DOHH2 (cell line): ENCODE results near the gene TMCC1.

Source experiments
- CTCF ChIP-seq: fragments of 200-600 bp; sonication (generic); IDR thresholded peaks from one replicate; pipeline ENCODE4 v1.5.1; 2014; ENCODE audit warnings: antibody characterized with exemption, mild to moderate bottlenecking, low read depth, low read length; ENCODE audit not compliant: poor library complexity, severe bottlenecking
- EZH2phosphoT487 ChIP-seq: fragments of 200-600 bp; sonication (generic); IDR thresholded peaks from 2 replicates; pipeline ENCODE4 v1.6.1; 2017; ENCODE audit warnings: borderline replicate concordance, mild to moderate bottlenecking, antibody characterized with exemption, low read length, moderate library complexity, mixed read lengths

DNA sequence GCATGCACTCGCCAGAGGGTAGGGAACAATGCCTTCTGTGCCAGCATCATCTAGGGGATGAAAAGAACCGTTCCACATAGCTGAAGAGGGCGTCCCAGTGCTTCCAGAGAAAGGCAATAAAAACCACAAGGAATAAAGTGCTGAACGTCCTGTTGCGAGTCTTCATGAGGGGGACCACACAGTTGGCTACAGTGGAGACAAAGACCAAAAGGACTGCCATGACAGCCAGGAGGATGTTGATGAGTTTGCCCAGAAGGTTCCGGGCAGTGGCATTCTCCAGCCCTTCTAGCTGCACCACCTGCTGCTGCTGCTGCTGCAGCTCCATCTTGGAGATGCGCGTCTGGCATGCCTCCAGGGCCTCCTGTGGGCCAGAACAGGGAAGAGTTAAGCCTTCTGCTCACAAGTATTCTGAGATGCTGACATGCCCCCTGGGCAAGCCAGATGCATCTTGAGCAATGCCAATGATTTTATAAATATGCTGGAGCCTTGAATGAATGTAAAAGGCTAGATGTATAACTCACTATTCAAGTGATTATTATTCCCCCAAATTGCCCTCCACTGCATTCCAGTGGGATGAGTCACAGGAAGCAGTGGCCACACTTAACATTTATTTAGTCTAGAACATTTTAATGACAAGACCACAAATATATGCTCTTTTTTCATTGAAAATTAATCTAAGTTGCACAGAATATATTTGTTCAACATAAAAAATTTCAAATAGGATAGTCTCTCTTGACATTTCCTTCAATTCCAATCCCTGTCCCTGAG is 241.9 kb downstream of the TMCC1 start:
- TF ChIP-seq CTCF: no peak
- no peak for TF ChIP-seq EZH2phosphoT487
